MM.1S (cell line): ENCODE measurements around the gene PAXX.

Source experiments
- DNase-seq: peaks from one replicate; pipeline ENCODE4 v3.0.0-alpha.2; 2015
- H2AFZ ChIP-seq: fragments of 300-600 bp; sonication (generic); 2 replicates; pipeline ENCODE4 v1.6.0; 2016; ENCODE audit warnings: antibody characterized with exemption, low read length
- H3F3A ChIP-seq: fragments of 300-600 bp; sonication (generic); 2 replicates; pipeline ENCODE4 v1.6.1; 2016; ENCODE audit warnings: mild to moderate bottlenecking, antibody characterized with exemption, low read length, moderate library complexity, mixed read lengths; ENCODE audit not compliant: insufficient read depth
- H3K27ac ChIP-seq: fragments of 300-600 bp; sonication (generic); 2 replicates; pipeline ENCODE4 v1.5.1; 2016; ENCODE audit warnings: mild to moderate bottlenecking, low read length
- H3K27me3 ChIP-seq: fragments of 300-600 bp; sonication (generic); replicated peaks from 2 replicates; pipeline ENCODE4 v1.6.0; 2016; ENCODE audit warnings: low read length; ENCODE audit not compliant: insufficient read depth
- H3K36me3 ChIP-seq: fragments of 300-600 bp; sonication (generic); replicated peaks from 2 replicates; pipeline ENCODE4 v1.6.1; 2016; ENCODE audit warnings: mild to moderate bottlenecking, low read length, mixed read lengths; ENCODE audit not compliant: insufficient read depth
- H3K4me1 ChIP-seq: fragments of 300-600 bp; sonication (generic); 2 replicates; pipeline ENCODE4 v1.6.1; 2016; ENCODE audit warnings: low read length, mixed read lengths
- H3K4me2 ChIP-seq: fragments of 300-600 bp; sonication (generic); 2 replicates; pipeline ENCODE4 v1.6.0; 2016; ENCODE audit warnings: low read depth, low read length
- H3K4me3 ChIP-seq: fragments of 300-600 bp; sonication (generic); 2 replicates; pipeline ENCODE4 v1.5.1; 2016; ENCODE audit warnings: low read length, mixed read lengths
- H3K79me2 ChIP-seq: fragments of 300-600 bp; sonication (generic); 2 replicates; pipeline ENCODE4 v1.6.1; 2016; ENCODE audit warnings: mixed run types, low read length, mixed read lengths
- H3K9ac ChIP-seq: fragments of 300-600 bp; sonication (generic); 2 replicates; pipeline ENCODE4 v1.6.1; 2016; ENCODE audit warnings: low read length, mixed read lengths
- H3K9me2 ChIP-seq: fragments of 300-600 bp; sonication (generic); replicated peaks from 2 replicates; pipeline ENCODE4 v1.6.1; 2016; ENCODE audit warnings: mild to moderate bottlenecking, low read length, mixed read lengths; ENCODE audit not compliant: insufficient read depth
- H3K9me3 ChIP-seq: fragments of 300-600 bp; sonication (generic); replicated peaks from 2 replicates; pipeline ENCODE4 v1.6.1; 2016; ENCODE audit warnings: mild to moderate bottlenecking, low read length, mixed read lengths; ENCODE audit not compliant: insufficient read depth
- H4K20me1 ChIP-seq: fragments of 300-600 bp; sonication (generic); 2 replicates; pipeline ENCODE4 v1.6.1; 2016; ENCODE audit warnings: mild to moderate bottlenecking, low read length, moderate library complexity, mixed read lengths; ENCODE audit not compliant: insufficient read depth
- CTCF ChIP-seq: fragments of 300-600 bp; sonication (generic); IDR thresholded peaks from 2 replicates; pipeline ENCODE4 v1.5.1; 2016; ENCODE audit warnings: antibody characterized with exemption, low read length, mixed read lengths
- EZH2 ChIP-seq: fragments of 300-600 bp; sonication (generic); optimal IDR thresholded peaks from 2 replicates; pipeline ENCODE3; 2017; ENCODE audit warnings: low read depth, mild to moderate bottlenecking, antibody characterized with exemption, low read length, mixed read lengths
- EZH2phosphoT487 ChIP-seq: fragments of 300-600 bp; sonication (generic); IDR thresholded peaks from 2 replicates; pipeline ENCODE4 v1.6.1; 2018; ENCODE audit warnings: antibody characterized with exemption, low read length

PAXX gene

GRCh38 chr9:137025517-137025966 is 33.3 kb downstream of the PAXX start:
- Histone ChIP-seq H3K9me2 (no peaks in the 10 kb centered on the region), H3K9ac (no peak overlapping the region), H3K4me2 (no peak overlapping the region), H3K36me3 (no peaks in the 10 kb centered on the region), H3K4me3 (no peak overlapping the region), H3K27me3 (peaks cover 41% of the 10 kb centered on the region), H3K79me2 (no peaks in the 10 kb centered on the region), H3K9me3 (no peaks in the 10 kb centered on the region), H4K20me1 (no peaks in the 10 kb centered on the region), H3F3A (peaks cover 5% of the 10 kb centered on the region; the same call in 1 of the 2 replicates), H3K27ac (no peak overlapping the region), H2AFZ (no peak overlapping the region), H3K4me1 (peaks cover 12% of the 10 kb centered on the region)
- TF ChIP-seq EZH2 = no peak
- TF ChIP-seq EZH2phosphoT487 = no peak
- TF ChIP-seq CTCF = peak; percentile 14
- peak; percentile 60 for DNase-seq

GRCh38 chr9:137026384-137026783 is 34.2 kb downstream of the PAXX start:
- Histone ChIP-seq H3K27me3 (peaks cover 44% of the 10 kb centered on the region), H3K27ac (no peak overlapping the region), H3F3A (peaks cover 5% of the 10 kb centered on the region; the same call in 1 of the 2 replicates), H3K36me3 (no peaks in the 10 kb centered on the region), H3K9me3 (no peaks in the 10 kb centered on the region), H3K9ac (no peak overlapping the region), H4K20me1 (no peaks in the 10 kb centered on the region), H3K4me1 (peaks cover 12% of the 10 kb centered on the region), H3K4me2 (no peak overlapping the region), H3K9me2 (no peaks in the 10 kb centered on the region), H3K79me2 (no peaks in the 10 kb centered on the region), H3K4me3 (no peak overlapping the region), H2AFZ (no peak overlapping the region)
- no peak for TF ChIP-seq EZH2phosphoT487
- no peak for TF ChIP-seq CTCF
- TF ChIP-seq EZH2 = no peak
- no peak for DNase-seq

GRCh38 chr9:137026828-137027227 is 34.6 kb downstream of the PAXX start:
- peaks cover 12% of the 10 kb centered on the region for H3K4me1 ChIP-seq
- no peaks in the 10 kb centered on the region for H3K36me3 ChIP-seq
- TF ChIP-seq CTCF = no peak
- no peak for TF ChIP-seq EZH2
- no peak for TF ChIP-seq EZH2phosphoT487
- no peaks in the 10 kb centered on the region for H4K20me1 ChIP-seq
- H3K4me3 ChIP-seq = no peak overlapping the region
- no peak overlapping the region for H2AFZ ChIP-seq
- H3K9ac ChIP-seq = no peak overlapping the region
- H3K27ac ChIP-seq = no peak overlapping the region
- H3K79me2 ChIP-seq = no peaks in the 10 kb centered on the region
- no peak for DNase-seq
- H3F3A ChIP-seq = peaks cover 5% of the 10 kb centered on the region; the same call in 1 of the 2 replicates
- peaks cover 49% of the 10 kb centered on the region for H3K27me3 ChIP-seq
- H3K9me2 ChIP-seq = no peaks in the 10 kb centered on the region
- H3K4me2 ChIP-seq = no peak overlapping the region
- no peaks in the 10 kb centered on the region for H3K9me3 ChIP-seq
